K562 (cell line): ENCODE measurements around the gene OSGIN1.

Experiments
- CBX3 ChIP-seq, 2 experiments: IDR thresholded peaks; 1 replicate in 1 of 2; 2 replicates in 1 of 2; pipeline ENCODE4 v1.6.1; 2012; ENCODE audit warnings: inconsistent platforms in 2 of 2, low read length in 2 of 2, borderline replicate concordance in 1 of 2, control low read depth in 1 of 2
- CGGBP1 ChIP-seq: fragments of 250-450 bp; sonication (Bioruptor Pico); IDR thresholded peaks from 2 replicates; pipeline ENCODE4 v1.9.0; 2021; ENCODE audit warnings: mild to moderate bottlenecking
- CTCF ChIP-seq, 3 experiments: IDR thresholded peaks in 2 of 3; conservative IDR thresholded peaks in 1 of 3; 2 replicates each; pipeline ENCODE4 v1.5.1; 2011 to 2012; ENCODE audit warnings: low read length in 3 of 3, mild to moderate bottlenecking in 3 of 3, control low read depth in 2 of 3, improper control_type of control experiment in 1 of 3, inconsistent platforms in 1 of 3, low read depth in 1 of 3, mixed read lengths in 1 of 3, moderate library complexity in 1 of 3; ENCODE audit not compliant: insufficient read depth in 2 of 3
- DMBX1 ChIP-seq: fragments of 250-450 bp; sonication (Bioruptor Pico); IDR thresholded peaks from 2 replicates; pipeline ENCODE4 v1.8.0; 2022; ENCODE audit warnings: inconsistent platforms, mild to moderate bottlenecking, moderate library complexity, borderline replicate concordance
- FOSL1 ChIP-seq: fragments of 200-800 bp; sonication (Bioruptor generic); conservative IDR thresholded peaks from 2 replicates; pipeline ENCODE4 v1.6.1; 2016; ENCODE audit warnings: missing genetic modification characterization, missing compliant biosample characterization
- HMG20B ChIP-seq: fragments of 250-450 bp; sonication (Bioruptor Pico); IDR thresholded peaks from 2 replicates; pipeline ENCODE4 v1.5.0; 2021; ENCODE audit warnings: mild to moderate bottlenecking
- MAX ChIP-seq: sonication (generic); formaldehyde crosslinking; IDR thresholded peaks from 2 replicates; pipeline ENCODE4 v1.9.0; 2022; ENCODE audit warnings: mild to moderate bottlenecking, missing genetic modification reagents
- MLX ChIP-seq, 2 experiments: fragments of 450-650 bp in 1 of 2; sonication (generic) in 1 of 2; formaldehyde crosslinking; conservative IDR thresholded peaks; 2 replicates each; pipeline versions ENCODE4 v1.4.0 to v1.8.1; 2020 to 2022; ENCODE audit warnings: mild to moderate bottlenecking in 1 of 2, missing genetic modification reagents in 1 of 2
- MXD1 ChIP-seq: fragments of 250-450 bp; sonication (Bioruptor Pico); IDR thresholded peaks from 2 replicates; pipeline ENCODE4 v1.8.0; 2021; ENCODE audit warnings: borderline replicate concordance, mild to moderate bottlenecking, moderate library complexity; ENCODE audit not compliant: poor library complexity, severe bottlenecking
- PTBP1 ChIP-seq: fragments of 200-400 bp; formaldehyde crosslinking; IDR thresholded peaks from 2 replicates; pipeline ENCODE4 v1.6.1; 2017; ENCODE audit warnings: low read depth, low read length
- STAT5B ChIP-seq: fragments of 250-450 bp; sonication (Bioruptor Pico); IDR thresholded peaks from 2 replicates; pipeline ENCODE4 v1.8.0; 2021; ENCODE audit warnings: mild to moderate bottlenecking, inconsistent platforms
- ZNF274 ChIP-seq: IDR thresholded peaks from 2 replicates; pipeline ENCODE4 v1.6.1; 2011; ENCODE audit warnings: low read depth, mild to moderate bottlenecking, low read length, moderate library complexity, borderline replicate concordance

GRCh38 chr16:83952940-83953795 is at the start of gene OSGIN1:
- TF ChIP-seq STAT5B (CRISPR knock-in tag) (no peak), CGGBP1 (CRISPR knock-in tag) (no peak), CTCF (IDR thresholded peaks at IDR 0.05 in 2 of 3, conservative IDR thresholded peaks at IDR 0.05 in 1 of 3; ENCODE audit: insufficient read depth in 2 of 3, low read depth in 1 of 3, low read length in 3 of 3) (no peak), ZNF274 (no peak), MLX (CRISPR knock-in tag; conservative IDR thresholded peaks at IDR 0.05) (0 out of 4 replicates have a peak, but pooled peaks of 1 of the 2 experiments have one; percentile 15), DMBX1 (CRISPR knock-in tag) (no peak), CBX3 (IDR thresholded peaks at IDR 0.05; ENCODE audit: borderline replicate concordance in 1 of 2, low read length in 2 of 2) (peak in 1 of 2 experiments; percentile 11; a peak in 1 of 3 replicates), HMG20B (CRISPR knock-in tag) (no peak), MAX (CRISPR knock-in tag) (peak; percentile 98), PTBP1 (no peak), MXD1 (CRISPR knock-in tag) (no peak), FOSL1 (tag) (peak; percentile 93)
